D341Med (cell line): ENCODE data around the gene PHLDA3.

Source experiments
- DNase-seq: peaks from one replicate; pipeline ENCODE4 v3.0.0; 2012; ENCODE audit warnings: low spot score

PHLDA3 gene

GRCh38 chr1:201468844-201469644 is at the start of gene PHLDA3:
PHLDA3 (minus strand) TSS chr1:201469188; CDS start chr1:201468786, 402 bp downstream.
- peak; percentile 94 for DNase-seq

GRCh38 chr1:201518071-201518470 is 49.1 kb upstream of the PHLDA3 start:
- DNase-seq = no peak

GRCh38 chr1:201517631-201518030 is 48.6 kb upstream of the PHLDA3 start:
- no peak for DNase-seq

- DNase-seq = no peak
Observed at GRCh38 chr1:201516511-201517127, 47.6 kb upstream of the PHLDA3 start.

GRCh38 chr1:201515895-201516294 is 46.9 kb upstream of the PHLDA3 start:
- no peak for DNase-seq

- no peak for DNase-seq
Observed at GRCh38 chr1:201515062-201515750, 46.2 kb upstream of the PHLDA3 start.

- DNase-seq = no peak
Observed at GRCh38 chr1:201514466-201514865, 45.5 kb upstream of the PHLDA3 start.

- DNase-seq = no peak
Observed at GRCh38 chr1:201513498-201514243, 44.7 kb upstream of the PHLDA3 start.

GRCh38 chr1:201511941-201512539 is 43.1 kb upstream of the PHLDA3 start:
- DNase-seq = no peak

GRCh38 chr1:201511396-201511940 is 42.5 kb upstream of the PHLDA3 start:
- no peak for DNase-seq

- no peak for DNase-seq
Observed at GRCh38 chr1:201510734-201511133, 41.7 kb upstream of the PHLDA3 start.

- DNase-seq = no peak
Observed at GRCh38 chr1:201509601-201510374, 40.8 kb upstream of the PHLDA3 start.

GRCh38 chr1:201508809-201509208 is 39.8 kb upstream of the PHLDA3 start:
- DNase-seq = no peak

- no peak for DNase-seq
Observed at GRCh38 chr1:201507360-201507675, 38.3 kb upstream of the PHLDA3 start.

GRCh38 chr1:201506557-201507359 is 37.8 kb upstream of the PHLDA3 start, which contains the start of gene CSRP1:
CSRP1 (minus strand) TSS chr1:201507123; CDS start chr1:201496303, 10,820 bp downstream.
- DNase-seq = peak; percentile 73

- DNase-seq = no peak
Observed at GRCh38 chr1:201506092-201506491, 37.1 kb upstream of the PHLDA3 start.

GRCh38 chr1:201505503-201505890 is 36.5 kb upstream of the PHLDA3 start:
- no peak for DNase-seq

- no peak for DNase-seq
Observed at GRCh38 chr1:201504799-201505502, 36.0 kb upstream of the PHLDA3 start.

- DNase-seq = no peak
Observed at GRCh38 chr1:201504179-201504631, 35.2 kb upstream of the PHLDA3 start.
